IMR-90 (cell line): ENCODE measurements around the gene MCHR2. TPM values are rescaled to one million over a fixed set of nuclear protein-coding genes. Genes with fewer than 3 reads are reported as not detected.

Source experiments
- ATAC-seq: fragments of 200-7000 bp; cut with Tn5 transposase; 2 replicates; pipeline ENCODE4 v1.9.1; 2020; ENCODE audit warnings: low read depth, mild to moderate bottlenecking, moderate library complexity
- BruUV-seq: library from RNA; stranded (reverse); fragments of 400-500 nt; replicated peaks from 2 replicates; lab custom pipeline; 2021; lab: Mats Ljungman, UMichigan
- CTCF ChIA-PET: fragments of 300-600 bp; formaldehyde crosslinking; extraction: SDS; loops from one replicate; lab custom pipeline; 2021; ENCODE audit warnings: antibody characterized with exemption; lab: Yijun Ruan, JAX
- POLR2A ChIA-PET: fragments of 300-600 bp; sonication (Branson Sonifier 250); formaldehyde crosslinking; loops from one replicate; lab custom pipeline; 2022; ENCODE audit warnings: antibody characterized with exemption; ENCODE audit not compliant: unreplicated experiment; lab: Charles Lee
- DNase-seq: peaks from one replicate; pipeline ENCODE4 v3.0.0; 2013
- H2AFZ ChIP-seq: replicated peaks from 2 replicates; pipeline ENCODE3; 2013; ENCODE audit warnings: low read length, mild to moderate bottlenecking; ENCODE audit not compliant: poor library complexity
- H2AK5ac ChIP-seq: 2 replicates; pipeline ENCODE4 v1.6.1; 2013; ENCODE audit warnings: low read depth, low read length, inconsistent platforms
- H2AK9ac ChIP-seq: replicated peaks from 2 replicates; pipeline ENCODE3; 2013; ENCODE audit warnings: mild to moderate bottlenecking, low read depth, low read length, moderate library complexity; ENCODE audit not compliant: poor library complexity
- H2BK120ac ChIP-seq: 2 replicates; pipeline ENCODE4 v1.6.1; 2013; ENCODE audit warnings: low read depth, low read length, inconsistent platforms
- H2BK15ac ChIP-seq: 3 replicates; pipeline ENCODE4 v1.6.1; 2013; ENCODE audit warnings: low read depth, low read length, inconsistent platforms
- H2BK20ac ChIP-seq: 2 replicates; pipeline ENCODE4 v1.6.1; 2013; ENCODE audit warnings: low read depth, mild to moderate bottlenecking, inconsistent platforms, low read length, moderate library complexity
- H2BK5ac ChIP-seq: 2 replicates; pipeline ENCODE4 v1.6.1; 2013; ENCODE audit warnings: mild to moderate bottlenecking, low read depth, low read length, inconsistent platforms; ENCODE audit not compliant: poor library complexity, severe bottlenecking
- H3K14ac ChIP-seq: replicated peaks from 2 replicates; pipeline ENCODE4 v1.6.1; 2013; ENCODE audit warnings: low read depth, low read length, inconsistent platforms
- H3K18ac ChIP-seq: 2 replicates; pipeline ENCODE4 v1.6.1; 2013; ENCODE audit warnings: low read depth, low read length, control low read depth
- H3K23ac ChIP-seq: 2 replicates; pipeline ENCODE4 v1.6.1; 2013; ENCODE audit warnings: low read depth, low read length, inconsistent platforms
- H3K27ac ChIP-seq: 2 replicates; pipeline ENCODE4 v1.5.1; 2013; ENCODE audit warnings: mild to moderate bottlenecking, control low read depth, low read length; ENCODE audit not compliant: insufficient read depth
- H3K27me3 ChIP-seq: 2 replicates; pipeline ENCODE4 v1.6.1; 2013; ENCODE audit warnings: low read length; ENCODE audit not compliant: control insufficient read depth, insufficient read depth
- H3K36me3 ChIP-seq: 2 replicates; pipeline ENCODE4 v1.6.1; 2013; ENCODE audit warnings: low read length, mixed read lengths; ENCODE audit not compliant: control insufficient read depth, insufficient read depth
- H3K4ac ChIP-seq: 2 replicates; pipeline ENCODE4 v1.6.1; 2013; ENCODE audit warnings: low read depth, low read length, inconsistent platforms
- H3K4me1 ChIP-seq: 2 replicates; pipeline ENCODE4 v1.6.1; 2013; ENCODE audit warnings: low read length, mixed read lengths; ENCODE audit not compliant: control insufficient read depth, insufficient read depth
- H3K4me2 ChIP-seq: 2 replicates; pipeline ENCODE4 v1.6.1; 2013; ENCODE audit warnings: low read depth, mild to moderate bottlenecking, control low read depth, low read length, moderate library complexity
- H3K4me3 ChIP-seq: 2 replicates; pipeline ENCODE4 v1.5.1; 2013; ENCODE audit warnings: low read depth, mild to moderate bottlenecking, control low read depth, low read length, moderate library complexity; ENCODE audit not compliant: insufficient read depth
- H3K56ac ChIP-seq: 2 replicates; pipeline ENCODE4 v1.6.1; 2013; ENCODE audit warnings: low read length, inconsistent platforms; ENCODE audit not compliant: insufficient read depth; ENCODE audit errors: extremely low read depth
- H3K79me1 ChIP-seq, 2 experiments: 2 replicates each; pipeline ENCODE4 v1.6.1; 2013; ENCODE audit warnings: low read length in 2 of 2, inconsistent platforms in 1 of 2, low read depth in 1 of 2
- H3K9ac ChIP-seq: 2 replicates; pipeline ENCODE4 v1.6.1; 2013; ENCODE audit warnings: low read depth, low read length, control low read depth
- H3K9me1 ChIP-seq: 2 replicates; pipeline ENCODE4 v1.6.1; 2013; ENCODE audit warnings: low read length, inconsistent platforms; ENCODE audit not compliant: insufficient read depth
- H3K9me3 ChIP-seq: 2 replicates; pipeline ENCODE4 v1.6.1; 2013; ENCODE audit warnings: low read length; ENCODE audit not compliant: control insufficient read depth, insufficient read depth
- H4K20me1 ChIP-seq: 2 replicates; pipeline ENCODE4 v1.6.1; 2013; ENCODE audit warnings: low read length, inconsistent platforms; ENCODE audit not compliant: insufficient read depth
- H4K5ac ChIP-seq: 2 replicates; pipeline ENCODE4 v1.6.1; 2013; ENCODE audit warnings: mild to moderate bottlenecking, low read depth, low read length, control low read depth
- H4K8ac ChIP-seq, 2 experiments: 2 replicates each; pipeline ENCODE4 v1.6.1; 2013; ENCODE audit warnings: low read depth in 2 of 2, low read length in 2 of 2, control low read depth in 1 of 2, inconsistent platforms in 1 of 2
- H4K91ac ChIP-seq: 2 replicates; pipeline ENCODE4 v1.6.1; 2013; ENCODE audit warnings: low read depth, low read length, inconsistent platforms; ENCODE audit not compliant: insufficient read depth
- BHLHE40 ChIP-seq: fragments of 150-350 bp; IDR thresholded peaks from 2 replicates; pipeline ENCODE4 v1.6.1; 2016; ENCODE audit warnings: mild to moderate bottlenecking, low read depth, low read length
- RAD21 ChIP-seq: IDR thresholded peaks from 2 replicates; pipeline ENCODE4 v1.6.1; 2012; ENCODE audit warnings: low read length, improper control_type of control experiment
- RFX5 ChIP-seq: IDR thresholded peaks from 2 replicates; pipeline ENCODE4 v1.8.0; 2012; ENCODE audit warnings: low read depth, mild to moderate bottlenecking, low read length, moderate library complexity
- WGBS, 2 experiments: methylation state at CpG; one replicate each; pipeline versions ENCODE4 v1.1.5 to v1.1.7; 2013; ENCODE audit warnings: missing lambda C conversion rate in 2 of 2; ENCODE audit not compliant: insufficient read length in 1 of 2; ENCODE audit errors: extremely low coverage in 2 of 2; 5-methylcytosine and 5-hydroxymethylcytosine counted together
- dilution Hi-C: fragments of 300-500 bp; cut with HindIII; formaldehyde crosslinking; loops from one replicate; pipeline ENCODE4 v1.14.3; 2018; ENCODE audit warnings: low sequenced_read_pairs; ENCODE audit not compliant: unreplicated experiment
- in situ Hi-C: fragments of 300-500 bp; cut with MboI; formaldehyde crosslinking; loops from 3 replicates; pipeline ENCODE4 v1.14.3; 2019; ENCODE audit warnings: low sequenced_read_pairs, inconsistent platforms, mixed read lengths
- intact Hi-C: fragments of 100-400 bp; cut with micrococcal nuclease; formaldehyde crosslinking; loops from 2 replicates; pipeline ENCODE4 v1.10.0; 2022
- polyA plus RNA-seq, 3 experiments: library from polyadenylated mRNA; depleted of rRNA; stranded (reverse); fragments of >200 nt; gene quantifications; 2 replicates each; pipeline ENCODE4 v1.2.3, GENCODE V29; 2012; ENCODE audit warnings: low replicate concordance in 1 of 3
- total RNA-seq: library from RNA; depleted of rRNA; stranded (reverse); fragments of >200 nt; gene quantifications from 2 replicates; pipeline ENCODE4 v1.2.3, GENCODE V29; 2012

The MCHR2 gene
- total and polyA plus RNA-seq, 2 of the 4 experiments (the other 2 are of a cell fraction): not detected

DNA sequence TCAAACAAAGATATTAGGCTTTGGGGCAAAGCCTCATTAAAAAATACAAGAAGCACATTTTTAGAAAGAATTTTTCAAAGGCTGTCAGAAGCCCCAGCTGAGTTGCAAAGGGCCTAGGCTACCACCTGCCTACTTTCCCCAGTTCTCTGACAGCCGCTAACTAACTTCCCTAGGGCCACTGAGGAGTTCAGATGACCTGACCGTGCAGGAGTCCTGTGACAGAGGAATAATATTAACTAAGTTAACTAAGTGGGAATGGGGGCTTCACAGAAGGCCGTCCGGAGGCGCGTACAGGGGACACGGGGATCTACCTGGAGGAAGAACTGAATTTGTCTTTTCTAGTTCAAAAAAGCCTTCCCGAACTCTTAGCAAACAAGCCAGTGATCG lies 884 bp downstream of the MCHR2 start:
- H3K14ac ChIP-seq: no peak overlapping the region
- H3K18ac ChIP-seq: no peak overlapping the region
- H2BK15ac ChIP-seq: no peak overlapping the region
- H3K4ac ChIP-seq: no peak overlapping the region
- in situ Hi-C loops (no loop called here), dilution Hi-C loops (no loop called here), intact Hi-C loops (no loop called here)
- POLR2A ChIA-PET: no interaction called here
- H3K79me1 ChIP-seq: no peaks in the 10 kb centered on the region
- peaks cover 45% of the 10 kb centered on the region for H3K27me3 ChIP-seq
- no peak overlapping the region for H2BK120ac ChIP-seq
- no peaks in the 10 kb centered on the region for H3K9me3 ChIP-seq
- no peak overlapping the region for H3K23ac ChIP-seq
- BruUV-seq: no TSS peak
- H3K36me3 ChIP-seq: no peaks in the 10 kb centered on the region
- no peaks in the 10 kb centered on the region for H4K20me1 ChIP-seq
- DNase-seq (no peak), ATAC-seq (no peak)
- no peak overlapping the region for H3K4me2 ChIP-seq
- no peak overlapping the region for H4K8ac ChIP-seq
- no peak overlapping the region for H2AK5ac ChIP-seq
- H2AFZ ChIP-seq: no peak overlapping the region
- no peak overlapping the region for H3K27ac ChIP-seq
- TF ChIP-seq RAD21: no peak
- no peak for TF ChIP-seq RFX5
- TF ChIP-seq BHLHE40: no peak
- CTCF ChIA-PET: no interaction called here
- no peak overlapping the region for H3K4me3 ChIP-seq
- H3K4me1 ChIP-seq: no peaks in the 10 kb centered on the region
- WGBS, 2 experiments: 0% methylated on average over 1 of the region's 9 CpGs; no CpG with 5 or more reads in 1 of the 2 experiments
- H2AK9ac ChIP-seq: no peak overlapping the region
- no peak overlapping the region for H2BK20ac ChIP-seq
- no peak overlapping the region for H3K9ac ChIP-seq
- H3K56ac ChIP-seq: no peak overlapping the region
- no peak overlapping the region for H2BK5ac ChIP-seq
- no peaks in the 10 kb centered on the region for H3K9me1 ChIP-seq
- H4K5ac ChIP-seq: no peak overlapping the region
- H4K91ac ChIP-seq: no peak overlapping the region
